Neural crest cell (in vitro differentiated cells): ENCODE results near the gene TMED3. TPM values are rescaled to one million over a fixed set of nuclear protein-coding genes. Genes with fewer than 3 reads are reported as not detected.

Source experiments
- DNase-seq: peaks from one replicate; pipeline ENCODE4 v3.0.0; 2021; ENCODE audit warnings: low read depth, mixed read lengths, low spot score
- H3K27ac Mint-ChIP-seq: one replicate; pipeline ENCODE4 v1.8.0; 2021; ENCODE audit warnings: mild to moderate bottlenecking, mixed read lengths; ENCODE audit not compliant: unreplicated experiment
- H3K27me3 Mint-ChIP-seq: 2 replicates; pipeline ENCODE4 v1.8.0; 2021; ENCODE audit warnings: low read depth, mild to moderate bottlenecking, mixed read lengths
- H3K36me3 Mint-ChIP-seq: 2 replicates; pipeline ENCODE4 v1.8.0; 2021; ENCODE audit warnings: low read depth, mild to moderate bottlenecking, mixed read lengths
- H3K4me1 Mint-ChIP-seq: 2 replicates; pipeline ENCODE4 v1.8.0; 2021; ENCODE audit warnings: mixed read lengths
- H3K4me3 Mint-ChIP-seq: one replicate; pipeline ENCODE4 v1.8.0; 2021; ENCODE audit warnings: mild to moderate bottlenecking, mixed read lengths
- H3K9me3 Mint-ChIP-seq: 2 replicates; pipeline ENCODE4 v1.8.0; 2021; ENCODE audit warnings: mixed read lengths
- total RNA-seq: library from RNA; stranded (reverse); gene quantifications from 2 replicates; pipeline ENCODE4 v1.2.1, GENCODE V29; 2021
- TF ChIP-seq, protein P1 (sequence below): fragments of 200-600 bp; sonication (generic); conservative IDR thresholded peaks from 2 replicates; pipeline ENCODE4 v1.5.0; 2021; ENCODE audit warnings: antibody characterized with exemption, mild to moderate bottlenecking

TMED3 gene
- total RNA-seq, 1 donor from 2014 or later = 34.4 TPM

DNA sequence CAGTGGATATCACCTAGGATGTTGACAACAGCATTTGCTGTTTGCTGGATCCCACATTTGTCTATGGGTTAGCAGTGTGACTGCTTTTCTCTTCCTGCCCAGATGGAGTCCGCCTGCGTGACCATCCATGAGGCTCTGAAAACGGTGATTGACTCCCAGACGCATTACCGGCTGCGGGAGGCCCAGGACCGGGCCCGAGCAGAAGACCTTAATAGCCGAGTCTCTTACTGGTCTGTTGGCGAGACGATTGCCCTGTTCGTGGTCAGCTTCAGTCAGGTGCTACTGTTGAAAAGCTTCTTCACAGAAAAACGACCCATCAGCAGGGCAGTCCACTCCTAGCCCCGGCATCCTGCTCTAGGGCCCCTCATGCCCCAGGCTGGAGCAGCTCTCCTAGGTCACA lies 11.0 kb downstream of the TMED3 start:
- no peak for DNase-seq
- Mint-ChIP-seq H3K9me3 (no peaks in the 10 kb centered on the region), H3K4me3 (no peak overlapping the region), H3K36me3 (peaks cover 53% of the 10 kb centered on the region), H3K27me3 (no peaks in the 10 kb centered on the region), H3K4me1 (no peaks in the 10 kb centered on the region), H3K27ac (no peak overlapping the region)
- TF ChIP-seq, protein P1, sequence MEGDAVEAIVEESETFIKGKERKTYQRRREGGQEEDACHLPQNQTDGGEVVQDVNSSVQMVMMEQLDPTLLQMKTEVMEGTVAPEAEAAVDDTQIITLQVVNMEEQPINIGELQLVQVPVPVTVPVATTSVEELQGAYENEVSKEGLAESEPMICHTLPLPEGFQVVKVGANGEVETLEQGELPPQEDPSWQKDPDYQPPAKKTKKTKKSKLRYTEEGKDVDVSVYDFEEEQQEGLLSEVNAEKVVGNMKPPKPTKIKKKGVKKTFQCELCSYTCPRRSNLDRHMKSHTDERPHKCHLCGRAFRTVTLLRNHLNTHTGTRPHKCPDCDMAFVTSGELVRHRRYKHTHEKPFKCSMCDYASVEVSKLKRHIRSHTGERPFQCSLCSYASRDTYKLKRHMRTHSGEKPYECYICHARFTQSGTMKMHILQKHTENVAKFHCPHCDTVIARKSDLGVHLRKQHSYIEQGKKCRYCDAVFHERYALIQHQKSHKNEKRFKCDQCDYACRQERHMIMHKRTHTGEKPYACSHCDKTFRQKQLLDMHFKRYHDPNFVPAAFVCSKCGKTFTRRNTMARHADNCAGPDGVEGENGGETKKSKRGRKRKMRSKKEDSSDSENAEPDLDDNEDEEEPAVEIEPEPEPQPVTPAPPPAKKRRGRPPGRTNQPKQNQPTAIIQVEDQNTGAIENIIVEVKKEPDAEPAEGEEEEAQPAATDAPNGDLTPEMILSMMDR = no peak

GRCh38 chr15:79322306-79322705 lies 11.4 kb downstream of the TMED3 start:
- no peaks in the 10 kb centered on the region for H3K9me3 Mint-ChIP-seq
- no peaks in the 10 kb centered on the region for H3K4me1 Mint-ChIP-seq
- peaks cover 49% of the 10 kb centered on the region for H3K36me3 Mint-ChIP-seq
- no peak overlapping the region for H3K4me3 Mint-ChIP-seq
- no peak for DNase-seq
- no peaks in the 10 kb centered on the region for H3K27me3 Mint-ChIP-seq
- peak overlapping the region; percentile 87 for H3K27ac Mint-ChIP-seq
- TF ChIP-seq, protein P1 = no peak

- Mint-ChIP-seq H3K27ac (no peak overlapping the region), H3K4me3 (no peak overlapping the region), H3K4me1 (no peaks in the 10 kb centered on the region), H3K27me3 (no peaks in the 10 kb centered on the region), H3K9me3 (no peaks in the 10 kb centered on the region), H3K36me3 (peaks cover 44% of the 10 kb centered on the region)
- TF ChIP-seq, protein P1 = no peak
- DNase-seq = no peak
Observed at GRCh38 chr15:79322945-79323344, 12.0 kb downstream of the TMED3 start.

GRCh38 chr15:79329171-79329611 lies 18.3 kb downstream of the TMED3 start:
- peaks cover 4% of the 10 kb centered on the region for H3K4me1 Mint-ChIP-seq
- no peak for DNase-seq
- H3K9me3 Mint-ChIP-seq = no peaks in the 10 kb centered on the region
- H3K27ac Mint-ChIP-seq = no peak overlapping the region
- H3K36me3 Mint-ChIP-seq = peaks cover 8% of the 10 kb centered on the region
- no peaks in the 10 kb centered on the region for H3K27me3 Mint-ChIP-seq
- TF ChIP-seq, protein P1 = no peak
- H3K4me3 Mint-ChIP-seq = no peak overlapping the region

- TF ChIP-seq, protein P1 = no peak
- H3K36me3 Mint-ChIP-seq = no peaks in the 10 kb centered on the region
- H3K4me3 Mint-ChIP-seq = no peak overlapping the region
- H3K27ac Mint-ChIP-seq = no peak overlapping the region
- H3K27me3 Mint-ChIP-seq = no peaks in the 10 kb centered on the region
- peaks cover 4% of the 10 kb centered on the region for H3K4me1 Mint-ChIP-seq
- no peaks in the 10 kb centered on the region for H3K9me3 Mint-ChIP-seq
- no peak for DNase-seq
Observed at GRCh38 chr15:79332824-79333510, 22.1 kb downstream of the TMED3 start.
